Dermis blood vessel endothelial cell (primary cell): ENCODE measurements around the gene NAPB. TPM values are rescaled to one million over a fixed set of nuclear protein-coding genes. Genes with fewer than 3 reads are reported as not detected.

Source experiments
- DNase-seq: peaks from one replicate; pipeline ENCODE4 v3.0.0; 2010
- total RNA-seq: library from RNA; depleted of rRNA; stranded (reverse); fragments of >200 nt; gene quantifications from 2 replicates; pipeline ENCODE4 v1.2.3, GENCODE V29; 2014

NAPB gene
- total RNA-seq, 1 donor from 2014 or later, result 12.1 TPM

DNA sequence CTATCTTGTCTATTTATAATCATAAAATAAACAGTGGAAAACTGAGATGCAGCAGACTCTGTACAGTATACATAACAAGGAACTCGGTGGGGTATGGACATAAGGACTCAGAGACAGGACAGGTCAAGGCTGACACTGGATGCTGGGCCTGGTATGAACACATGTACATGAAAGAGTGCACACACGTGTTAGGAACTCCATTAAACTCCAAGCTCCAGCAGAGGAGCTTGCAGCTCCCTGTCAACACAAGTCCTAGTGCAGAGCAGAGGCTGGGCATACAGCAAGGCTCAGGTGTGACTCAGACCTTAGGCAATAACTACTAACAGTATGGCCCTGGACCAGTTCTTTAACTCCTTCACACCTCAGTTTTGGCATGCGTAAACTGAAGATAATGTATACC, 17.1 kb downstream of the NAPB start:
- DNase-seq, result no peak

DNA sequence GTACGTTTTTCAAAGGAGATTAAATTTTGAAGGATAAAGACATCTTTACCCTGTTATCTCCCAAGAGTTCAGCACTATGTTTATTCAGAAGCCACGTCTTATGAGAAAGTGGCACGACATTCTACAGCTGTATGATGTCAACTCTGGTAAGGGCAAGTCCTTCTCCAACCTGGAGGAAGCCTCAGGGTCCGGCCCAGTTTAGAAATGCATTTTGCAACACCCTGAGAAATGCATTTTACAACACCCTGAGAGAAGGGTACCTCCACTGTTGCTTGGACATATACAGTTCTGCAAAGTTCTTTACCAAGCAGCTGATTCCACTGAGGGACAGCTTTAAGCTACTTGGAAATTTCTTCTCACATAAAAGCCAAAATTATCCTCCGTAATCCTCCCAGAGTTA, 17.5 kb downstream of the NAPB start:
- no peak for DNase-seq

DNA sequence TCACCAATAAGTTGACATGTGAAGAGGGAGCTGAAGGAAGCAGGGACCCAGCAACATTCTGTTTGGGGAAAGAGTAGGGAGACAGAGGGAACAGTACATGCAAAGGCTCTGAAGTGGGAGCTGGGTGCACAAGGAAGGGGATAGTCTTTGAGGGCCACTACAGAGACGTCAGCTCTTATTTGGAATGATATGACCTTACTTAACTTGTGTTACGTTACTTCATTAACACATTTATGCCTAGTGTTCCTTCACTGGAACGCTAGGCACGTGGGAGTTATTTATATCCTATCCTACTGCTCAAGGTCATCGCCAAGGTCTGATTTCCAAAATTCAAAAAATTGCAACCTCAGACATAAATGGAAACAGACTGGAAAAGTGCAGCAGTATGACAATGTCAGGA, 20.2 kb downstream of the NAPB start:
- no peak for DNase-seq

DNA sequence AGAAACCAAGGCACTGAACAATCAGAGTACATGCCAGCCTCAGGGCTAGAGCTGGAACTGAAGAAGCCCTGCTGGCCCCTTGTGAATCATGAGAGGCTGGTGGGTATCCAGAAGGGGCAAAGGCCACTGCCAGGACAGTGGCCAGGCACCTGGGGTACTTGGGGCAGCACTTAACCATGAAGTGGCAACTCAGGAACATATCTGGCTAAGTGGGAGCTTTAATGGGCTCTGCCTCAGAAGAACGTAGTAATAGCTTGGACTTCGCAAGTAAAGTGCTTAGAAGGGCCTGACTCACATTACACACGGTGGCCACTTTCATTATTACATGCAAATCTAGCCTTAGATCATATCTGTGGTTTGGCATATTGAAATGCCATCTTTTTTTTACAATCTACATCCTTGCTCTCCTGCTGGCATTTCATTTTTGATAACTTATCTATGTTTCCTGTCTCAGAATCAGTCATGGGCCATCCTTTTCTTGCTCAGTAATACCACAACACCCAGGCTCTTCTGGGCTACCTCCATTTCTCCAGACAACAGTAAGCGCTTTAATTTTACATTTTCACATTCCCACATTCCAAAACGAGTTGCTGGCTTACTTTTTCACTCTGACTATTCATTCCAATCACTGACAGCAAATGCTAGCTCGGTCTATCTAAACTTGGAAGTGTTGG, 21.6 kb downstream of the NAPB start:
- no peak for DNase-seq

DNA sequence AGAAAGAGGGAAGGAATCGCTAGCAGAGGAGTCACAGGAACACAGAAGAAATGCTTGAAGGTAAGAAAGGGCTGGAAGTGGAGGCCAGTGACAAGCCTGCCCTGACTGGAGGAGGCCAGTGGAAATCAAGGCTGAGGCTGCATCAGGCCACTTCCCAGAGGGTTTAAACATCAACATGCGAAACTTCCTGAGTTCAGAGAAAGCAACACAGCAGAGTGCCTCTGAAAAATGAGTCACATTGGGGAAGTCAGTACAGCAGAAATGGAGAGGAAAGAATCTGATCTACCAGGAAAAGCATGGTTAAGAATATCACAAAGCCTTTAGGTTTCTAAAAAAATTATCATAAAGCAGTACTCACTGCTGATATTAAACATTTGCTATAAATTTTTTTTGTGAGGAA, 23.3 kb downstream of the NAPB start:
- peak; percentile 87 for DNase-seq

DNA sequence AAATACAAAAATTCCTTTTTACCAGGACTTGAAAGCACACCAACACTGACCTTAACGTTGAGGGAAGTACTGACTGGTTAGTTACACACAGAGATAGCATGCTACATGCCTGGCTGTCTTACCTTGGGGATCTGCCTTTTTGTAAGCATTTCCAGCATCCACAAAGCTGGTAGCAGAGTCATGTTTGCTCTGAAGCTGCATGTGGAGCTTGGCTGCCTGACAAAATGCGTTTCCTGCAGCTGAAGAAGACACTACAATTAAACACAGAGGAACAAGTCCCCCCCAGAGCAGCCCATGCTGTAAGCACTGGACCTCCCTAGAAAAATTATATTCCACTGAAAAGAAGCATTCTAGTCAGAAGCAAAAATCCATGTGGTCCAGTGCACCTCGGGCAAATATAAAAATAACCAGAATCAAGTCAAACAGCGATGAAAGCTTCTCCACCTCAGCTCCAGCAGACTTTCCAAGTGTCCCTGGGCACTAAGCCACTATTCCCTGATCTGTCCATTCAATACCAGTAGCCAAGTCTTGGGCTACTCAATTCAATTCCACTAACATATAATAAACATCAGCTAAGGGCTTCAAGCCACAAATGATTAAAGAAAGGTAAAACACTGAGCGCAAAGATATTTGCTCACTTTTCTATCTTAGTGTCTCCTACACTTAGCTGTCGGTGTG, 24.2 kb downstream of the NAPB start:
- DNase-seq, result peak; percentile 33

DNA sequence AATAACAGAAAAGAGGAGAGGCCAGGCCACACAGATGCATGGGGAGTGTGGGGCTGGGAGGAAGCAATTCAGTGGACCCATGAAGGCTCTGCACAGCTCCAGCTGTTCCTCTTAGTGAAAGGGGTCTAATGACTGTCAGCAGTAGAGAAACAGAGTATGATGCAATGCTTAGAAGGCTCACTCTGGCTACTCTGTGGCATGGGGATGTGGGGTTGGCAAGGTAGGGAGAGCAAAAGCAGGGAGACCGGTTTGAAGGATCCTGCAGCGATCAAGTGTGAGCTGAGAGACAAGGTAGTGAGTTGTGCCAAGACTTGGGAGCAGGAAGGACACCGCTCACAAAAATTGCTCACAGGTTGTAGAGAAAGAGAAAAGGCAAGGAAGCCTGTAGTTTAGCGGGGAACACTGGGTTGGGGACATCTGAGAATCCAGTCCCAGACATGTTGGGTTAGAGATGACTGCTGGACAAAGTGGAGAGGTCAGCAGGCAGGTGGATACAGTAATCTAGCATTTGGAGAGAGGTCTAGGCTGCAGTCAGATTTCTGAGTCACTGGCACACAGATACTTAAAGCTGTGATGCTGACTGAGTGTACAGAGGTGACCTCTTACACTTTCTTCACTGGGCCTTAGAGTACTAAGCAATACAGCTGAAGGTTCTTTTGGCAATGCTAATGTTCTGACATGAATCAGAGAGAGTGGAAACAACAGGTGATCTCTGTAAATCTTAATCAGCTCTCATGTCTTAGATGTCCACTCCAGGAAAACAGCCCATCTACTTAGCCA, 27.1 kb downstream of the NAPB start:
- DNase-seq, result no peak

DNA sequence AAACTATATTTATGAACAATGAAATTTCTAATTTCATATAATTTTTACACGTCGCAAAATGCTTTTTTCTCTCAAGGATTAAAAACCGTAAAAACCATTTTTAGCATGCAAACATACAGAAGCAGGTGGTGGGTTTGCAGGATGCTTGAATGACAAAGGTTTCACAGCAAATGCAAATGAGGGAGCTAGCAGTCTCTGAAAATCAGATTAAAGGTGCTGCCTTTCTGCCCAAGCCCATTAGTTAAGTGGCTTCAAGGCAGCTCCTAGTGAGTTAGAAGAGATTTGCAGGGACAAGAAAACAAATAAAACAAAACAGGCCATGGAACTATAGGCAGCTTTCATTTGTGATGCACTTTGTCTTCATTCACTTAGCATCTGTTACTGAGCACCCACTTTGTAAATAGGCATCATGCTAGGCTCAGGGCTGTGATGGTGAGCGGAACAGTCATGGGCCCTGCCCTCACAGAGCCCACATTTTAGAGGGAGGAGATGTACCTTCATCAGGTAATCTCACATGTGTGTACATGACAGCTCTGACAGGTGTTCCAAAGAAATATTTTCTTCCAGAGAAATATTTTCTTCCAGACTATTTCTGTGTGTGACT, 29.5 kb downstream of the NAPB start:
- no peak for DNase-seq

DNA sequence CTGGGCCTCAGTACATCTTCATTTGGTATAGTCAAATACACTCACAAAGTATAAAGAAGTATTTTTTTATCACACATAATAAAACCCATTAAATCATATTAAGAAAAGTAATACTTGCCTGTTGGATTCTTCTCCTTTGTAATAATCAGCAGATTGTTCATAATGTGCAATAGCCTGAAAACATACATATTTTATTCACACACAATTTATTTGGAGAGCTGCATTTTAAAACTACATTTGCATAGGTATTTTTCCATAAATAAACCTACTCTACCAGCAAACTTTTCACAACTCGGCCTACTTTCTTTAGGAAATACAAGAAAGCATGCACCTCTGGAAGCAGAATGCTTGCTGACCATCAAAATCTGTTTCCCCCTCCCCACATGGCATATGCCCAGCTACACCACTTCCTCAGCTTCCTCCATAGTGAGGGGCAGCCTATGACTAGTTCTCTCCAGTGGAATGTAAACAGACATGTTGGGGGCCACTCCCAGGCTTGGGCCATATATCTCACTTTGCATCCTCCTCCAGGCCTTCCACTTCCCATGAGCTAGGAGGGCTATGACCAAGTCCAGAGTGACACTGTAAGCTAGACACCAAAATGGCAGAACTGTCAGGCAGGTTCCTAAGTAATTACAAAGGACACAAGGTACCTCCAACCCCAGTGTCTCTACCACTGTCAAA, 31.1 kb downstream of the NAPB start:
- no peak for DNase-seq

DNA sequence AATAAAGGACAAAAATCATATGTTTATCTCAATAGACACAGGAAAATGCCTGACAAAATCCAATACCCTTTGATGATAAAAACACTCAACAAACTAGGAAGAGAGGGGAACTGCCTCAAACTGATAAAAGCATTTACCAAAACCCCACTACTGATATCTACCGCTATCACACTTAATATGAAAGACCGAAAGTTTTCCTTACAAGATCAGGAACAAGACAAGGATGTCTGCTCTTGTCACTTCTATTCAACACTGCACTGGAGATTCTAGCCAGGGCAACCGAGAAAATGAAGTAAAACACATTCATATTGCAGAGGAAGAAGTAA, 34.2 kb downstream of the NAPB start:
- DNase-seq, result no peak

DNA sequence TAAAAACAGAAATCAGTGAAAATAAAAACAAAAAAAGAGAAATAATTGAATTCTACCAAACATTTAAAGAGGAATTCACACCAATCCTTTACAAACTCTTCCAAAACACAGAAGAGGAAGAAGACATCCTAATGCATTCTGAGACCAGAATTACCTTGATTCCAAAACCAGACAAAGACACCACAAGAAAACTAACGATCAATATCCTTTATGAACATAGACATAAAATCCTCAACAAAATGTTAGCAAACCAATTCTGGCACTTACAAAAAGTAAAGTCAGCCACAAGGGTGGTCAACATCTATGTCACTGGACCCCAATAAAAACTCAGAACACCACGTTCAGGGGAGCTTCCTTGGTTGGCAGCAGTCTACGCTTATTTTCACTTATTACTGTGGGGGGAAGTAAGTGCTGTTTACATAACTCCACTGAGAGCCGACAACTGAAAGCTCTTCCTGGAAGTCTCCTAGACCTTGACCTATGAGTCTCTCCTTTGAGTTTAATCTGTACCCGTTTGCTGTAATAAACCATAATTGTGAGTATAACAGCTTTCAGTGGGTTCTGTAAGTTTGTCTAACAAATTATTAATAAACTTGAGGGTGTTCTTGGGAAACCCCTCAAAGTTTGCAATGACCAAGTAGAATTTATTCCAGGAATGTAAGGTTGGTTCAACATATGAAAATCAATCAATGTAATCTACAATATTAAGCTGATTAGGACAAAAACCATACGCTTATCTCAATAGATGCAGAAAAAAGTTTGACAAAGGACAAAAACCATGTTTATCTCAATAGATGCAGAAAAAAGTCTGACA, 34.8 kb downstream of the NAPB start:
- DNase-seq, result peak; percentile 45

DNA sequence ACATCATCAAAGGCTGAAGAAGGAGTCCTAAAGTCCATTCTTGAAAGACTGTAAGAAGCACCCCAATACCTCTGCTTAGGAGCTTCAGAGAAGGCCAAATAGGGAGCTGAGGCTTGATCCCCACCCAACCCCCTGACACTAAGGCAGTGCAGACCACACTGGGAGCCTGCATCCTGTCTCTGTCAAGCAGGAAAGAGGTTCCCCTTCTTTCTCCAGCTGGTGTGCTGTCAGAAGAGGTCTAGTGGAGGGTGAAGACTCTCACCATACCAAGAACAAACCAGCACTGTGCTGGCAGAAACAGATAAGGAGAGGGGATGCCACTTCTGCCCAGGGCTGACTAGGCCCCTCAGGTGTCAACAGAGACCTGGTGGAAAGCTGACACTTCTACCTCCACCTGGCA, 39.4 kb downstream of the NAPB start:
- DNase-seq, result no peak

DNA sequence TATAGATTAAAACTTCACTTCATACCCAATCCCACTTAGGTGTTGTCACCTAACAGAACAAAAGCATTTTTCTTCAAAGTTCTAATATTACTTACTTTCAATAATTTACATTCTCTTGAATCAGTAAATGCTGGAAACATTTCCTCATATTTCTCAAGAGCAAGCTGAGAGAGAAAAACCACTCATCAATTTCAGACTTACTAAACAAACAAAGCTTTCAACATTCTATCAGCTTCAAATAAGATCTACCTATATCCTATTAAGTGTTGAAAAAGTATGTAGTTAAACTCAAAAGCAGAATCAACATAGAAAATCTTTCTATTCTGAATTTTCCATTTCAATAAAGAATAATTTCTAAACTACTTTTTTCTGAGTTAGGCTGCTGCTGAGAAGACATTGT, 41.5 kb downstream of the NAPB start:
- DNase-seq, result no peak

DNA sequence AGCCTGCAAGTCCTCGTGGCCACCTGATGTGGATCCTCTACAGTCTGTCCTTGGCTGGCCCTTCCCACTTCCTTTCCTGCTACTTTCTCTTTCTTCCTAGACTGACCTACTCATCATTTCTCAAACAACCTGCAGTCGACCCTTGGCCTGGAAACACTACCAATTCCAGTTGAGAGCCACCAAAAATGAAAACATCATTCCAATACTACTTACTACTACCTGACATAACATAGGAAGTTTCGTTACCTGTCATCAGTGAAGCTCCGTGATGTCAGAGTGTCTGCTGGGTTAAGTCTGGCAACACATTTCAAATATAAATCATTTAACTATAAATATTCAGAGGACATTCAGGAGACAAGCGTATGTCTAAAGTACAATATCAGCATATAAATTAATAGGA, 45.5 kb downstream of the NAPB start:
- DNase-seq, result no peak

DNA sequence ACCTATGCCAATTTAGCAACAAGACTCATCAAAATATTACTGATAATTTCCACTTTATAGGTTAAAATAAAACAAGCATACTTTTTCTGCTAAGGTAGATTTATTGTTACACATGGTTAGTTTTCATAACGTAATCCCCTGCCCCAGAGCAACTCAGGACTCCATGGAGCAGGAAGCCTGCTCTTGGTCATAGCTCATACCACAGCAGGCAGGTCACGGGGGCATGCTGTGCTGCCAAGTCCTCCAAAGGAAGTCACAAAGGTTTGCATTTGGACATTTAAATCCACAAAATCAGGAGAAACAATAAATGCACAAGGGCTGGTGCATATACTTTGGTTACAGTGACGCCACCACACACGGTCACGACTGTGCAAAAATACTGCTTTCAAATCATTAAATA, 46.8 kb downstream of the NAPB start:
- peak; percentile 85 for DNase-seq

DNA sequence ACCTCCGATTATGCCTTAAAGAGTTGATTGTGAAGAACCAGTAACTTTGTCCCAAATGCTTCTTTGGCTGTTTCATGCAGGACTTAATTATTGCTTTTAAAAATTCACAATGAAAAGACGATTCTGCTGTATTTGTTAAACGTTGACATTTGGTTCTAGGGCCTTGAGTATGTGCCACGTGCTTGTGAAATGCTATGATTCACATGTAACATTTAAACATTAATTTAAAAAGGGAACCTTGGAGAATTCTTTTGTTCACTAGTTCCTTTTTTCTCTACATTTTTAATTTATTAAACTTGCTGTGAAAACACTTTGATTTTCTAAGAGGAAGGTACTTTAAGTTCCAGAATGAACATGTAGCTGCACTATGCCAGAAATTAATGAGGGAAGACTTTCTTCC, 49.8 kb downstream of the NAPB start:
- no peak for DNase-seq

DNA sequence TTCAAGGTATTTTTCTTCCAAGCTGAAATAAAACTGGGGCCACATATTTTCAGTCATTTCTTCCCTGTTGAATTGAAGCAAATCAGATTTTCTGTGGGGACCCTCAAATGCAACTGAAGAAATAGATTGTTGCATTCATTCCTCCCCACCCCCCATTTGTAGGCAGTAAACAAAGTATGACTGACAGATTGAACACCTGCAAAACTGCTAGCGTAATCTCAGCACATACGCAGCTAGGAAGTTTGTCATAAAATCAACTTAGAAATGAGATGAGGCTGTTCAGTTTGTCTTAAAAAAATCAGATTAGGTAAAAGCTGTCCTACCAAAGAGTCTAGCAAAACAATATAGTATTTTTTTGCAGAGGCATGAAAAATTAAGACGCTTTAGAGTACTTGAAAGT, 50.4 kb downstream of the NAPB start:
- DNase-seq, result no peak

DNA sequence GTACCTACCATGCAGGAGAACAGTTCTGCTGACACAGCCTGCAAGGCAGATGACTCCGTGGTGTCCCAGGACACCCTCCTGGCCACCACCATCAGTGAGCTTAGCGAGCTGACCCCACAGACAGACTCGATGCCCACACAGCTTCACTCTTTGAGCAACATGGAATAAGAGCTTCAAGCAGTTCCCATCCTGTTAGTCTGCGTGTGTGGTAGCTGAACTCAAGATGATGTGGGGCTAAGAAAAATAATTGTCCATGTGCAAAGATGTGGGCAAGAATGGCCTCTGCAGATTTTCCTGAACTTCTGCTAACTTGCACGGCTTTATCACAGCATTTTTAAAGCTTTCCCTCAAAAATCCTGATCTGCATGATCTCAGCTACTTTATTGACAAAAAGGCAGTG, 51.0 kb downstream of the NAPB start:
- DNase-seq, result no peak

DNA sequence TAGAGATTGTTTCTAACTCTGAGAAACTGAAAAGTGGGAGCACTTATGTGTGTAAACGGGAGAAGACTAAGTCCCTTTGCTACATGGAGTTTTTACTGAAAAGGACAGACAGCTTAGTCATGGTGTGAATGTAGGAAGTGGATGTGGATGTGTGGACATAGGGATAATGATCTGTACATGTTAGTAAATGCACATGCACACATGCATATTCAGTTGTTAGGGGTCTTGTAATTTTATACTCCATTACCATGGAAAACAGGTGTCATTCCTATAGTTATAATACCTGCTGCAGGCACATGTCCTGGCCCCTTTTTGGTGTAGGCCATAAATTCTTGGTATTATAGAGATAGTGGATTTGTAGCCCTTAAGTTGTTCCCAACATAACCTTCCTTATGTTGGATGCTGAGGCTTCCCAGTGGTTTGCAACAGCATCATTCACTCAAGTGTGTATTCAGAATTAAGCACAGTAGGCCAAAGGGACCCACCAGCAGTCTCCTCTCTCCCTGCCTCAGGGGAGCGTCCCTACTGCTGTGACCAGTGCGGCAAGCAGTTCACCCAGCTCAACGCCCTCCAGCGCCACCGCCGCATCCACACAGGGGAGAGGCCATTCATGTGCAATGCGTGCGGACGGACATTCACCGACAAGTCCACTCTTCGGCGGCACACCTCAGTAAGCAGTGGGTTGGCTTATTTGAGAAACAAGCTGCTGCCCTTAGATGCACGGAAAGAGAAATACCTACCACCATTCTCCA, 52.0 kb downstream of the NAPB start:
- no peak for DNase-seq

DNA sequence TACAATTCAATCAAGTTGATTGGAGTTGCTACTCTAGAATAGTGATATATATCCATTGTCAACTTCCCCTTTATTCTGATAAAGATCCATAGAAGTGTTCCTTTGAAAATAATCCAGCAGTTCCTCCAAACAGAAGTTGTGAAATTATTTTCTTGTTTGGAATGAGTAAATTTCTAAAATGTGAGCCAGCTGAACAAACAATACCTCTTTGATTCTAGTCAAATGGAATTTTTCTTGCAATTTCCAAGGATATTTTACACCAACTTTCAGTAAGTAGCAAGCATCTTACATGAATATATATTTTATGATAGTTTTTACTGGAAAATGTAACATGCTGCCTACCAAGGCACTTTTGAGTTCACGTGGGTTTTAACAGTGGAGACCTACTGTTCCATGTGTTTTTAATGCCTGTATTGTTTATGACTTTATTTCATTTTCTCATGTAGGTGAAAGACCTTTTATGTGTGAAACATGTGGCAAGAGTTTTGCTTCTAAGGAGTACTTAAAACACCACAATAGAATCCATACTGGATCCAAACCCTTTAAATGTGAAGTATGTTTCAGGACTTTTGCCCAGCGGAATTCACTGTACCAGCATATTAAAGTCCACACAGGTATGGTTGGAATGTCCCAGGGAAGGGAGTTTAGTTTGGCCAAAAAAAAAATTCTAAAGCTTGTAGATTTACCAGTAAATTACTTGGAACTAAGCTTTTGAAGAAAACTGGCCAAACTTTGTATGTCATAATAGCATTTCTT, 52.8 kb downstream of the NAPB start:
- DNase-seq, result no peak

DNA sequence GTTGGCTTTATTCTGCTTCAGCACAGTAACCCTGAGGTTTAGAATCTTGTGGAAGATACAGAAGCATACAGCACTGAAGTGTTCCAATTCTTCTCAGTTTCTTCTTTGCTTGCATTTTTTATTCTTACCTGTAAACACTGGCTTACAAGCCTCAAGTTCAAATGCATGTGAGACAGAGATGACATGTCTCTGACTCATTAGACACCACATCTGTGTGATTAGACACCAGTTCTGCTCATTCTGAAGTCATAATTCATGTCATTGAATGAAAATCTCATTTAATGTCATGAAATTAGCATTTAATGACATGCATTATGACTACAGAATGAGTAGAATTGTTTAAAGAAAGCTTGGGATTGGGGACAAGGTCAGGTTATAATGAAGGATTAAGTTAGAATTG, 53.5 kb downstream of the NAPB start:
- no peak for DNase-seq
